ENCODE measurements around the gene CALN1. TPM values are rescaled to one million over a fixed set of nuclear protein-coding genes. Genes with fewer than 3 reads are reported as not detected.

CALN1 gene
- total and polyA plus RNA-seq, 4 donors, result 0.02 to 0.91 (median 0.03) TPM

DNA sequence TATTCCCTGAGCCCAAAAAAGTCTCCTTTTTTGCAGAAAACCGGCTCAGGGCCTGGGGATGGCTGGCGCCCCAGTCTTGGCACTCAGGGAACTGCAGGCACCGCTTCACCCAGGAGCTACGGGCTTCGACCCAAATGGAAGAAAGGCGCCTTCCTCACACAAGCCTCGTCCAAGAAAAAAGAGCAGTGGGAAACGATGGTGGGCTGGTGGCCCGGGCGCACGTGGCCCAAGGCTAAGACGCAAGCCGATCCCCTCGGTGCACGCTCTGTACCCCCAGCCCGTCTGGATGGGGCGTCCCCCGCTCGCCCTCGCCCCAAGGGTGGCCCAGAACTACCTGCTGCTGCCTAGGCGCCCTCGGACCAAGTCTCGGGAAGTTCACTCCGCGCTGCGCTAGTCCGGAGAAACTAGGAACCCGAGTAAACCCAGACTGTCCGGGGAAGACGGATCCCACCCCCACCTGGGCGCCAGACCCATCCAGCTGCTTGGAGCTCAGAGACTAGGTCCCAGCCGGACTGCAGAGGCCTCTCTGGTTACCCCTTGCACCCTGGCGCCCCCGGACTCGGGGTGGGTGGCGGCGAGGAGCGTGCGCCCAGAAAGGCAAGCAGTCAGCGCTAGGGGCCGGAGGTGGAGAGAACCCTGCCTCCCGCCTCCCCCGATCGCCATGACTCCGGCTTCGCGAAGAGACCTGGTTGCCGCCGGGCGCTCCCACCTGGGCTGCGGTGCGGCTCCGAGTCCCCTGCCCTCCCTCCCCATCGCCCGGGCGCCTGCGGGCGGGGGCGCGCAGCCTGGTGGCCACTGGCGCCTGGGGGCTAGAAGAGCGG is 76.4 kb downstream of the CALN1 start:
- WGBS, 2 donors, result 1 to 2% methylated on average over 57 to 62 of the region's 62 CpGs
- H3K4me1 ChIP-seq (ENCODE audit: control insufficient read depth in 5 of 5, insufficient read depth in 5 of 5, low read length in 5 of 5), result peaks cover 0 to 5% (median 0%) of the 10 kb centered on the region in 5 donors
- H3K4me3 ChIP-seq, result no peak overlapping the region
- H3K9ac ChIP-seq (ENCODE audit: insufficient read depth in 1 of 2, low read length in 2 of 2), result no peak overlapping the region
- peaks cover 0 to 15% (median 0%) of the 10 kb centered on the region in 4 donors for H3K9me3 ChIP-seq (ENCODE audit: control insufficient read depth in 4 of 4, insufficient read depth in 3 of 4, low read length in 3 of 4)
- DNase-seq (no peak), ATAC-seq (ENCODE audit: insufficient read depth, low FRiP score) (no peak)
- no peaks in the 10 kb centered on the region for H3K36me3 ChIP-seq (ENCODE audit: control insufficient read depth in 4 of 4, insufficient read depth in 4 of 4, low read length in 4 of 4)
- TF ChIP-seq, protein P1, sequence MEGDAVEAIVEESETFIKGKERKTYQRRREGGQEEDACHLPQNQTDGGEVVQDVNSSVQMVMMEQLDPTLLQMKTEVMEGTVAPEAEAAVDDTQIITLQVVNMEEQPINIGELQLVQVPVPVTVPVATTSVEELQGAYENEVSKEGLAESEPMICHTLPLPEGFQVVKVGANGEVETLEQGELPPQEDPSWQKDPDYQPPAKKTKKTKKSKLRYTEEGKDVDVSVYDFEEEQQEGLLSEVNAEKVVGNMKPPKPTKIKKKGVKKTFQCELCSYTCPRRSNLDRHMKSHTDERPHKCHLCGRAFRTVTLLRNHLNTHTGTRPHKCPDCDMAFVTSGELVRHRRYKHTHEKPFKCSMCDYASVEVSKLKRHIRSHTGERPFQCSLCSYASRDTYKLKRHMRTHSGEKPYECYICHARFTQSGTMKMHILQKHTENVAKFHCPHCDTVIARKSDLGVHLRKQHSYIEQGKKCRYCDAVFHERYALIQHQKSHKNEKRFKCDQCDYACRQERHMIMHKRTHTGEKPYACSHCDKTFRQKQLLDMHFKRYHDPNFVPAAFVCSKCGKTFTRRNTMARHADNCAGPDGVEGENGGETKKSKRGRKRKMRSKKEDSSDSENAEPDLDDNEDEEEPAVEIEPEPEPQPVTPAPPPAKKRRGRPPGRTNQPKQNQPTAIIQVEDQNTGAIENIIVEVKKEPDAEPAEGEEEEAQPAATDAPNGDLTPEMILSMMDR (IDR thresholded peaks at IDR 0.05; ENCODE audit: control extremely low read depth, extremely low read depth), result no peak
- H3K27me3 ChIP-seq (ENCODE audit: control insufficient read depth in 3 of 3, insufficient read depth in 3 of 3, low read length in 2 of 3), result peaks cover 18 to 51% (median 31%) of the 10 kb centered on the region in 3 donors
- H3K27ac ChIP-seq (ENCODE audit: low read depth in 1 of 2, low read length in 1 of 2), result no peak overlapping the region

DNA sequence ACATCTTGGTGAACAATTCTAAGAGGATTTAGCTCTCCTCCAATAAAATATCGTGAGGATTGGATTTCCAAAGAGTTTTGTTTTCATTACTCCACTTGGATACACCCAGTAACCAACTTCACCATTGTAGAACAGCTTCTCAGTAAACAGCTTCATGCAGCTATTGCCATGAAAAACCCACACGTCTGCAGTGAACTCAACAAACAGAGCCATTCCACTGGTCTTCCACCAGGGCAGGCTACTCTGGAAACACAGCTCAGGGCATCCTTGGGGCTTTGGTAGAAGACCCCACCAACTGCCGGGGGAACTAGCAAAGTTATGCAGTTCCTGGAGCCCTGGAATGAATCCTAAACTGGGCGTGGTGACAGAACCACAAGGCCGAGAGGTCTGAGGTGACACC is 77.4 kb downstream of the CALN1 start:
- DNase-seq, result no peak
- H3K27ac ChIP-seq (ENCODE audit: low read depth in 1 of 2, low read length in 1 of 2), result no peak overlapping the region
- no peak overlapping the region for H3K9ac ChIP-seq (ENCODE audit: insufficient read depth in 1 of 2, low read length in 2 of 2)
- H3K9me3 ChIP-seq (ENCODE audit: control insufficient read depth in 4 of 4, insufficient read depth in 3 of 4, low read length in 3 of 4), result peaks cover 0 to 11% (median 0%) of the 10 kb centered on the region in 4 donors
- H3K4me1 ChIP-seq (ENCODE audit: control insufficient read depth in 5 of 5, insufficient read depth in 5 of 5, low read length in 5 of 5), result peaks cover 0 to 5% (median 0%) of the 10 kb centered on the region in 5 donors
- no peak for ATAC-seq (ENCODE audit: insufficient read depth, low FRiP score)
- TF ChIP-seq, protein P1 (IDR thresholded peaks at IDR 0.05; ENCODE audit: control extremely low read depth, extremely low read depth), result no peak
- no peaks in the 10 kb centered on the region for H3K36me3 ChIP-seq (ENCODE audit: control insufficient read depth in 4 of 4, insufficient read depth in 4 of 4, low read length in 4 of 4)
- peaks cover 18 to 51% (median 31%) of the 10 kb centered on the region in 3 donors for H3K27me3 ChIP-seq (ENCODE audit: control insufficient read depth in 3 of 3, insufficient read depth in 3 of 3, low read length in 2 of 3)
- 44 to 52% methylated on average over 5 of the region's 5 CpGs for WGBS, 2 donors
- no peak overlapping the region for H3K4me3 ChIP-seq

DNA sequence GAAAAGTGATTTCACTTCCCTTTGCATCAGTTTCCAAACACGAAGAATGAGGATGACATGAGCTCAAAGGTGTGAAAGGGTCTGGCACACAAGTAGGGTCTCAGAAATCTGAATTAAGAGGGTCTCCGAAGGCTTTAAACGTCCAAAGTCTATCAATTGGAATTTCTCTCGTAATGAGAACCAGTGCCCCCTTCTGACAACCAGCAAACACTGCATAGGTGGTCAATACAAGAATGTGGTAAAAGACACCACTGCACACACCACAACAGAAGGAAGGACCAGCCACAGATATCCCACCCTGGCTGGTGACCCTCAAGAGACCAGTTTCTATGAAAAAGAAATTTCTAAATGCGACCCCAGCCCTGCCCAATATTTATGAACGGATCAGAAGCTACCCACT is 78.1 kb downstream of the CALN1 start:
- Histone ChIP-seq H3K9me3 (ENCODE audit: control insufficient read depth in 4 of 4, insufficient read depth in 3 of 4, low read length in 3 of 4) (peaks cover 0 to 11% (median 0%) of the 10 kb centered on the region in 4 donors), H3K4me1 (ENCODE audit: control insufficient read depth in 5 of 5, insufficient read depth in 5 of 5, low read length in 5 of 5) (peaks cover 0 to 5% (median 0%) of the 10 kb centered on the region in 5 donors), H3K27me3 (ENCODE audit: control insufficient read depth in 3 of 3, insufficient read depth in 3 of 3, low read length in 2 of 3) (peaks cover 18 to 48% (median 31%) of the 10 kb centered on the region in 3 donors), H3K4me3 (no peak overlapping the region), H3K27ac (ENCODE audit: low read depth in 1 of 2, low read length in 1 of 2) (no peak overlapping the region), H3K9ac (ENCODE audit: insufficient read depth in 1 of 2, low read length in 2 of 2) (no peak overlapping the region), H3K36me3 (ENCODE audit: control insufficient read depth in 4 of 4, insufficient read depth in 4 of 4, low read length in 4 of 4) (no peaks in the 10 kb centered on the region)
- DNase-seq (no peak), ATAC-seq (ENCODE audit: insufficient read depth, low FRiP score) (no peak)
- TF ChIP-seq, protein P1 (IDR thresholded peaks at IDR 0.05; ENCODE audit: control extremely low read depth, extremely low read depth), result no peak
- 18 to 21% methylated on average over 6 of the region's 6 CpGs for WGBS, 2 donors
